22Rv1 (cell line): ENCODE data around the gene CLDND2.
A peak's percentile ranks its signal among the peaks of the same experiment; 100 is the strongest.

Experiments
- ZFX ChIP-seq: fragments of 450-650 bp; IDR thresholded peaks from 2 replicates; pipeline ENCODE4 v1.6.1; 2017; ENCODE audit warnings: antibody characterized with exemption, borderline replicate concordance
- TF ChIP-seq, protein P1 (sequence below): fragments of 450-650 bp; IDR thresholded peaks from 2 replicates; pipeline ENCODE4 v1.5.1; 2017; ENCODE audit warnings: mild to moderate bottlenecking

DNA sequence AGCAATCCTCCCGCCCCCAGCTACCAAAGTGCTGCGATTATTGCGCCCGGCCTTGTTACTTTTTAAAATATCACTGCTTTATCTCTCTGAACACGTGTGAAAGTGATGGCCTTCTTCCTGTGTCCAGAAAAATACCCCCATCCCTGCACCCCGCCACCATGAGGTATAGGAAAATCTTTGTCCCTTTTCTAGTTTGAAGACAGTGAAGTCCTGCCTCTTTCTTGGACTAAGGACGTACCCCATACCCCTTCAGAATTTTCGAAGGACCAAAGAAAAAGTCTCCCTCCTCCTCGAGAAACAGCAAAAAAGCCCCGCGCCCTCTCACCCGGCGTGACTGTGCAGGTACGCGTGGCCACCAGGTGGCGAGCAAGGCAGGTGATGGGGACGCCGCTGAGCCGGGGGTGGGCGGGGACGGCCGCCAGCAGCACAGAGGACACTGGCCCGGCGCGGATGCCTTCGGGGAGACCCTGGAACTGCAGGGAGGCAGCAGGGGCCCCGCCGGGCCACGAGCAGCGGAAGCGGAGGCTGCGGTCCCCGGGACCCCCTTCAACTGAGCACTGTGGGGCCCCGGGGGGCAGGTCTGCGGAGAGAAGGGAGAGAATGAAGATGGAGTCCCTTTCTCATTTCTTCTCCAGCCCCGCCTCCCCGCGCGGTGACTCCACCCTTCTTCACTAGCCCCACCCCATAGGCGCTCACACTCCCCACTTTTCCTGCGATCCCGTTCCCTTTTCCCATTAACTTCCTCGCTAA lies 30.1 kb downstream of the CLDND2 start:
- TF ChIP-seq, protein P1, sequence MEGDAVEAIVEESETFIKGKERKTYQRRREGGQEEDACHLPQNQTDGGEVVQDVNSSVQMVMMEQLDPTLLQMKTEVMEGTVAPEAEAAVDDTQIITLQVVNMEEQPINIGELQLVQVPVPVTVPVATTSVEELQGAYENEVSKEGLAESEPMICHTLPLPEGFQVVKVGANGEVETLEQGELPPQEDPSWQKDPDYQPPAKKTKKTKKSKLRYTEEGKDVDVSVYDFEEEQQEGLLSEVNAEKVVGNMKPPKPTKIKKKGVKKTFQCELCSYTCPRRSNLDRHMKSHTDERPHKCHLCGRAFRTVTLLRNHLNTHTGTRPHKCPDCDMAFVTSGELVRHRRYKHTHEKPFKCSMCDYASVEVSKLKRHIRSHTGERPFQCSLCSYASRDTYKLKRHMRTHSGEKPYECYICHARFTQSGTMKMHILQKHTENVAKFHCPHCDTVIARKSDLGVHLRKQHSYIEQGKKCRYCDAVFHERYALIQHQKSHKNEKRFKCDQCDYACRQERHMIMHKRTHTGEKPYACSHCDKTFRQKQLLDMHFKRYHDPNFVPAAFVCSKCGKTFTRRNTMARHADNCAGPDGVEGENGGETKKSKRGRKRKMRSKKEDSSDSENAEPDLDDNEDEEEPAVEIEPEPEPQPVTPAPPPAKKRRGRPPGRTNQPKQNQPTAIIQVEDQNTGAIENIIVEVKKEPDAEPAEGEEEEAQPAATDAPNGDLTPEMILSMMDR = peak; percentile 96
- no peak for TF ChIP-seq ZFX
